Measurements from ENCODE around the gene DUSP22.

DUSP22 gene

GRCh38 chr6:392441-393390 is 100.4 kb downstream of the DUSP22 start:
- peak overlapping the region; percentile 96 for H3K4me3 Mint-ChIP-seq
- peaks cover 63% of the 10 kb centered on the region for H3K4me1 Mint-ChIP-seq
- H3K9me3 Mint-ChIP-seq, result no peaks in the 10 kb centered on the region
- H3K36me3 Mint-ChIP-seq, result peaks cover 77% of the 10 kb centered on the region
- peak overlapping the region; percentile 99 for H3K27ac Mint-ChIP-seq
- peak in 1 of 2 donors; percentile 70 for DNase-seq (ENCODE audit: low spot score in 2 of 2)
- ATAC-seq, result peak; percentile 1

- H3K4me1 Mint-ChIP-seq, result peaks cover 66% of the 10 kb centered on the region
- no peak for DNase-seq (ENCODE audit: low spot score in 2 of 2)
- peak overlapping the region; percentile 96 for H3K4me3 Mint-ChIP-seq
- no peak for ATAC-seq
- H3K27ac Mint-ChIP-seq, result peak overlapping the region; percentile 99
- no peaks in the 10 kb centered on the region for H3K9me3 Mint-ChIP-seq
- H3K36me3 Mint-ChIP-seq, result peaks cover 86% of the 10 kb centered on the region
Measured at GRCh38 chr6:393391-394221, 101.3 kb downstream of the DUSP22 start.

- H3K9me3 Mint-ChIP-seq, result no peaks in the 10 kb centered on the region
- H3K36me3 Mint-ChIP-seq, result peaks cover 95% of the 10 kb centered on the region
- no peak for DNase-seq (ENCODE audit: low spot score in 2 of 2)
- H3K4me1 Mint-ChIP-seq, result peaks cover 68% of the 10 kb centered on the region
- ATAC-seq, result no peak
- H3K4me3 Mint-ChIP-seq, result peak overlapping the region; percentile 96
- peak overlapping the region; percentile 99 for H3K27ac Mint-ChIP-seq
Measured at GRCh38 chr6:394641-395289, 102.5 kb downstream of the DUSP22 start.

- peaks cover 66% of the 10 kb centered on the region for H3K4me1 Mint-ChIP-seq
- ATAC-seq, result no peak
- H3K4me3 Mint-ChIP-seq, result peak overlapping the region; percentile 96
- DNase-seq (ENCODE audit: low spot score in 2 of 2), result no peak
- peak overlapping the region; percentile 99 for H3K27ac Mint-ChIP-seq
- peaks cover 100% of the 10 kb centered on the region for H3K36me3 Mint-ChIP-seq
- H3K9me3 Mint-ChIP-seq, result no peaks in the 10 kb centered on the region
Measured at GRCh38 chr6:395432-396125, 103.3 kb downstream of the DUSP22 start.

- Mint-ChIP-seq H3K4me3 (peak overlapping the region; percentile 96), H3K9me3 (no peaks in the 10 kb centered on the region), H3K27ac (peak overlapping the region; percentile 99), H3K36me3 (peaks cover 100% of the 10 kb centered on the region), H3K4me1 (peaks cover 67% of the 10 kb centered on the region)
- ATAC-seq (no peak), DNase-seq (ENCODE audit: low spot score in 2 of 2) (no peak)
Measured at GRCh38 chr6:396126-396520, 103.8 kb downstream of the DUSP22 start.

- ATAC-seq, result no peak
- H3K4me1 Mint-ChIP-seq, result peaks cover 73% of the 10 kb centered on the region
- H3K27ac Mint-ChIP-seq, result peak overlapping the region; percentile 86
- peak overlapping the region; percentile 96 for H3K4me3 Mint-ChIP-seq
- peaks cover 100% of the 10 kb centered on the region for H3K36me3 Mint-ChIP-seq
- no peaks in the 10 kb centered on the region for H3K9me3 Mint-ChIP-seq
- no peak for DNase-seq (ENCODE audit: low spot score in 2 of 2)
Measured at GRCh38 chr6:397056-397455, 104.8 kb downstream of the DUSP22 start.

GRCh38 chr6:397604-398003 is 105.3 kb downstream of the DUSP22 start:
- ATAC-seq (no peak), DNase-seq (ENCODE audit: low spot score in 2 of 2) (no peak)
- Mint-ChIP-seq H3K4me1 (peaks cover 79% of the 10 kb centered on the region), H3K36me3 (peaks cover 100% of the 10 kb centered on the region), H3K4me3 (peak overlapping the region; percentile 96), H3K27ac (peak overlapping the region; percentile 86), H3K9me3 (no peaks in the 10 kb centered on the region)

- H3K9me3 Mint-ChIP-seq, result no peaks in the 10 kb centered on the region
- peak overlapping the region; percentile 86 for H3K27ac Mint-ChIP-seq
- no peak for ATAC-seq
- H3K36me3 Mint-ChIP-seq, result peaks cover 100% of the 10 kb centered on the region
- peaks cover 84% of the 10 kb centered on the region for H3K4me1 Mint-ChIP-seq
- DNase-seq (ENCODE audit: low spot score in 2 of 2), result no peak
- peak overlapping the region; percentile 96 for H3K4me3 Mint-ChIP-seq
Measured at GRCh38 chr6:398065-398464, 105.8 kb downstream of the DUSP22 start.

GRCh38 chr6:398558-399078 is 106.3 kb downstream of the DUSP22 start:
- H3K36me3 Mint-ChIP-seq, result peaks cover 100% of the 10 kb centered on the region
- H3K4me1 Mint-ChIP-seq, result peaks cover 87% of the 10 kb centered on the region
- peak overlapping the region; percentile 86 for H3K27ac Mint-ChIP-seq
- no peak for ATAC-seq
- peak overlapping the region; percentile 96 for H3K4me3 Mint-ChIP-seq
- H3K9me3 Mint-ChIP-seq, result no peaks in the 10 kb centered on the region
- DNase-seq (ENCODE audit: low spot score in 2 of 2), result no peak

GRCh38 chr6:399785-400534 is 107.7 kb downstream of the DUSP22 start:
- H3K36me3 Mint-ChIP-seq, result peaks cover 100% of the 10 kb centered on the region
- peaks cover 91% of the 10 kb centered on the region for H3K4me1 Mint-ChIP-seq
- H3K9me3 Mint-ChIP-seq, result no peaks in the 10 kb centered on the region
- DNase-seq (ENCODE audit: low spot score in 2 of 2) (peak in 1 of 2 donors; percentile 66), ATAC-seq (peak; percentile 77)
- peak overlapping the region; percentile 96 for H3K4me3 Mint-ChIP-seq
- peak overlapping the region; percentile 86 for H3K27ac Mint-ChIP-seq

GRCh38 chr6:400815-401214 is 108.5 kb downstream of the DUSP22 start:
- Mint-ChIP-seq H3K4me3 (peak overlapping the region; percentile 96), H3K9me3 (no peaks in the 10 kb centered on the region), H3K36me3 (peaks cover 100% of the 10 kb centered on the region), H3K4me1 (peaks cover 88% of the 10 kb centered on the region), H3K27ac (peak overlapping the region; percentile 90)
- DNase-seq (ENCODE audit: low spot score in 2 of 2) (no peak), ATAC-seq (no peak)

Measured in stimulated activated effector memory CD8-positive, alpha-beta T cell treated with anti-CD3 and anti-CD28 coated beads, Interleukin-12 subunit alpha, Interleukin-12 subunit beta, amount 100 ng/mL, for 72 hours (primary cell).